ENCODE results near the gene TIE1.

Gene TIE1

GRCh38 chr1:43346636-43347035, 45.9 kb downstream of the TIE1 start:
- Histone ChIP-seq H3K27ac (ENCODE audit: low read depth, low read length) (no peak overlapping the region), H3K9me3 (ENCODE audit: control insufficient read depth, insufficient read depth, low read depth, low read length) (no peaks in the 10 kb centered on the region), H3K9ac (ENCODE audit: low read length) (no peak overlapping the region), H3K4me1 (ENCODE audit: control insufficient read depth, insufficient read depth, low read length) (peaks cover 25% of the 10 kb centered on the region), H3K27me3 (ENCODE audit: control insufficient read depth, insufficient read depth, low read length) (peaks cover 4% of the 10 kb centered on the region; the same call in 1 of the 2 replicates), H3K36me3 (ENCODE audit: control insufficient read depth, insufficient read depth, low read length) (no peaks in the 10 kb centered on the region), H3K4me3 (ENCODE audit: low read depth, low read length) (no peak overlapping the region)

GRCh38 chr1:43348343-43348808, 47.6 kb downstream of the TIE1 start:
- Histone ChIP-seq H3K9me3 (ENCODE audit: control insufficient read depth, insufficient read depth, low read depth, low read length) (no peaks in the 10 kb centered on the region), H3K4me3 (ENCODE audit: low read depth, low read length) (peak overlapping the region; percentile 87), H3K36me3 (ENCODE audit: control insufficient read depth, insufficient read depth, low read length) (no peaks in the 10 kb centered on the region), H3K4me1 (ENCODE audit: control insufficient read depth, insufficient read depth, low read length) (peaks cover 25% of the 10 kb centered on the region), H3K27me3 (ENCODE audit: control insufficient read depth, insufficient read depth, low read length) (peaks cover 4% of the 10 kb centered on the region; the same call in 1 of the 2 replicates), H3K27ac (ENCODE audit: low read depth, low read length) (peak overlapping the region; percentile 57), H3K9ac (ENCODE audit: low read length) (peak overlapping the region; percentile 69)

- H3K27me3 ChIP-seq (ENCODE audit: control insufficient read depth, insufficient read depth, low read length), result peaks cover 4% of the 10 kb centered on the region; the same call in 1 of the 2 replicates
- peak overlapping the region; percentile 89 for H3K27ac ChIP-seq (ENCODE audit: low read depth, low read length)
- H3K36me3 ChIP-seq (ENCODE audit: control insufficient read depth, insufficient read depth, low read length), result no peaks in the 10 kb centered on the region
- peak overlapping the region; percentile 89 for H3K9ac ChIP-seq (ENCODE audit: low read length)
- peaks cover 24% of the 10 kb centered on the region for H3K4me1 ChIP-seq (ENCODE audit: control insufficient read depth, insufficient read depth, low read length)
- no peaks in the 10 kb centered on the region for H3K9me3 ChIP-seq (ENCODE audit: control insufficient read depth, insufficient read depth, low read depth, low read length)
- peak overlapping the region; percentile 87 for H3K4me3 ChIP-seq (ENCODE audit: low read depth, low read length)
These were observed 48.2 kb downstream of the TIE1 start for GRCh38 chr1:43348809-43349593.

- Histone ChIP-seq H3K9ac (ENCODE audit: low read length) (peak overlapping the region; percentile 89), H3K27me3 (ENCODE audit: control insufficient read depth, insufficient read depth, low read length) (peaks cover 4% of the 10 kb centered on the region; the same call in 1 of the 2 replicates), H3K9me3 (ENCODE audit: control insufficient read depth, insufficient read depth, low read depth, low read length) (no peaks in the 10 kb centered on the region), H3K4me1 (ENCODE audit: control insufficient read depth, insufficient read depth, low read length) (peaks cover 22% of the 10 kb centered on the region), H3K27ac (ENCODE audit: low read depth, low read length) (peak overlapping the region; percentile 89; the same call in 1 of the 2 replicates), H3K36me3 (ENCODE audit: control insufficient read depth, insufficient read depth, low read length) (no peaks in the 10 kb centered on the region), H3K4me3 (ENCODE audit: low read depth, low read length) (peak overlapping the region; percentile 87)
These were observed 49.0 kb downstream of the TIE1 start for GRCh38 chr1:43349594-43350306.

- Histone ChIP-seq H3K9ac (ENCODE audit: low read length) (no peak overlapping the region), H3K27me3 (ENCODE audit: control insufficient read depth, insufficient read depth, low read length) (peaks cover 4% of the 10 kb centered on the region; the same call in 1 of the 2 replicates), H3K27ac (ENCODE audit: low read depth, low read length) (no peak overlapping the region), H3K4me3 (ENCODE audit: low read depth, low read length) (no peak overlapping the region), H3K4me1 (ENCODE audit: control insufficient read depth, insufficient read depth, low read length) (peaks cover 22% of the 10 kb centered on the region), H3K9me3 (ENCODE audit: control insufficient read depth, insufficient read depth, low read depth, low read length) (no peaks in the 10 kb centered on the region), H3K36me3 (ENCODE audit: control insufficient read depth, insufficient read depth, low read length) (no peaks in the 10 kb centered on the region)
These were observed 50.2 kb downstream of the TIE1 start for GRCh38 chr1:43350976-43351375.

GRCh38 chr1:43351421-43352350, 50.9 kb downstream of the TIE1 start:
- peaks cover 17% of the 10 kb centered on the region for H3K4me1 ChIP-seq (ENCODE audit: control insufficient read depth, insufficient read depth, low read length)

GRCh38 chr1:43352351-43352705, 51.5 kb downstream of the TIE1 start:
- H3K27me3 ChIP-seq (ENCODE audit: control insufficient read depth, insufficient read depth, low read length), result peaks cover 4% of the 10 kb centered on the region; the same call in 1 of the 2 replicates
- no peak overlapping the region for H3K9ac ChIP-seq (ENCODE audit: low read length)
- H3K36me3 ChIP-seq (ENCODE audit: control insufficient read depth, insufficient read depth, low read length), result no peaks in the 10 kb centered on the region
- H3K9me3 ChIP-seq (ENCODE audit: control insufficient read depth, insufficient read depth, low read depth, low read length), result no peaks in the 10 kb centered on the region
- H3K4me3 ChIP-seq (ENCODE audit: low read depth, low read length), result no peak overlapping the region
- H3K4me1 ChIP-seq (ENCODE audit: control insufficient read depth, insufficient read depth, low read length), result peaks cover 17% of the 10 kb centered on the region
- H3K27ac ChIP-seq (ENCODE audit: low read depth, low read length), result no peak overlapping the region

More at GRCh38 chr1:43351421-43352350, 50.9 kb downstream of the TIE1 start:
- Histone ChIP-seq H3K27me3 (ENCODE audit: control insufficient read depth, insufficient read depth, low read length) (peaks cover 4% of the 10 kb centered on the region; the same call in 1 of the 2 replicates), H3K9me3 (ENCODE audit: control insufficient read depth, insufficient read depth, low read depth, low read length) (no peaks in the 10 kb centered on the region), H3K9ac (ENCODE audit: low read length) (no peak overlapping the region), H3K36me3 (ENCODE audit: control insufficient read depth, insufficient read depth, low read length) (no peaks in the 10 kb centered on the region), H3K27ac (ENCODE audit: low read depth, low read length) (no peak overlapping the region), H3K4me3 (ENCODE audit: low read depth, low read length) (no peak overlapping the region)

GRCh38 chr1:43352881-43353280, 52.1 kb downstream of the TIE1 start:
- Histone ChIP-seq H3K36me3 (ENCODE audit: control insufficient read depth, insufficient read depth, low read length) (no peaks in the 10 kb centered on the region), H3K4me1 (ENCODE audit: control insufficient read depth, insufficient read depth, low read length) (peaks cover 16% of the 10 kb centered on the region), H3K9ac (ENCODE audit: low read length) (no peak overlapping the region), H3K27me3 (ENCODE audit: control insufficient read depth, insufficient read depth, low read length) (peaks cover 2% of the 10 kb centered on the region; the same call in 1 of the 2 replicates), H3K4me3 (ENCODE audit: low read depth, low read length) (no peak overlapping the region), H3K9me3 (ENCODE audit: control insufficient read depth, insufficient read depth, low read depth, low read length) (no peaks in the 10 kb centered on the region), H3K27ac (ENCODE audit: low read depth, low read length) (no peak overlapping the region)

- H3K36me3 ChIP-seq (ENCODE audit: control insufficient read depth, insufficient read depth, low read length), result peaks cover 3% of the 10 kb centered on the region; the same call in 1 of the 2 replicates
- H3K27ac ChIP-seq (ENCODE audit: low read depth, low read length), result no peak overlapping the region
- H3K27me3 ChIP-seq (ENCODE audit: control insufficient read depth, insufficient read depth, low read length), result no peaks in the 10 kb centered on the region
- no peak overlapping the region for H3K9ac ChIP-seq (ENCODE audit: low read length)
- H3K9me3 ChIP-seq (ENCODE audit: control insufficient read depth, insufficient read depth, low read depth, low read length), result no peaks in the 10 kb centered on the region
- H3K4me1 ChIP-seq (ENCODE audit: control insufficient read depth, insufficient read depth, low read length), result peaks cover 10% of the 10 kb centered on the region
- H3K4me3 ChIP-seq (ENCODE audit: low read depth, low read length), result no peak overlapping the region
These were observed 53.7 kb downstream of the TIE1 start for GRCh38 chr1:43354471-43354870.

GRCh38 chr1:43354936-43355335, 54.2 kb downstream of the TIE1 start:
- peaks cover 7% of the 10 kb centered on the region for H3K36me3 ChIP-seq (ENCODE audit: control insufficient read depth, insufficient read depth, low read length)
- no peaks in the 10 kb centered on the region for H3K9me3 ChIP-seq (ENCODE audit: control insufficient read depth, insufficient read depth, low read depth, low read length)
- no peak overlapping the region for H3K27ac ChIP-seq (ENCODE audit: low read depth, low read length)
- H3K27me3 ChIP-seq (ENCODE audit: control insufficient read depth, insufficient read depth, low read length), result no peaks in the 10 kb centered on the region
- no peak overlapping the region for H3K4me3 ChIP-seq (ENCODE audit: low read depth, low read length)
- H3K9ac ChIP-seq (ENCODE audit: low read length), result no peak overlapping the region
- peaks cover 7% of the 10 kb centered on the region for H3K4me1 ChIP-seq (ENCODE audit: control insufficient read depth, insufficient read depth, low read length)
